IMR-90 (cell line): ENCODE data around the gene MED22. TPM values are rescaled to one million over a fixed set of nuclear protein-coding genes. Genes with fewer than 3 reads are reported as not detected.

ENCODE experiments used
- ATAC-seq: fragments of 200-7000 bp; cut with Tn5 transposase; 2 replicates; pipeline ENCODE4 v1.9.1; 2020; ENCODE audit warnings: low read depth, mild to moderate bottlenecking, moderate library complexity
- Bru-seq: library from RNA; stranded (reverse); fragments of 400-500 nt; gene quantifications from one replicate; lab custom pipeline; 2021; lab: Mats Ljungman, UMichigan
- BruChase-seq, 2 experiments: library from RNA; stranded (reverse); fragments of 400-500 nt; gene quantifications; one replicate each; lab custom pipeline; 2021; lab: Mats Ljungman, UMichigan
- BruUV-seq: library from RNA; stranded (reverse); fragments of 400-500 nt; replicated peaks from 2 replicates; lab custom pipeline; 2021; lab: Mats Ljungman, UMichigan
- CTCF ChIA-PET: fragments of 300-600 bp; formaldehyde crosslinking; extraction: SDS; loops from one replicate; lab custom pipeline; 2021; ENCODE audit warnings: antibody characterized with exemption; lab: Yijun Ruan, JAX
- POLR2A ChIA-PET: fragments of 300-600 bp; sonication (Branson Sonifier 250); formaldehyde crosslinking; loops from one replicate; lab custom pipeline; 2022; ENCODE audit warnings: antibody characterized with exemption; ENCODE audit not compliant: unreplicated experiment; lab: Charles Lee
- DNase-seq: peaks from one replicate; pipeline ENCODE4 v3.0.0; 2013
- H2AFZ ChIP-seq: replicated peaks from 2 replicates; pipeline ENCODE3; 2013; ENCODE audit warnings: low read length, mild to moderate bottlenecking; ENCODE audit not compliant: poor library complexity
- H2AK5ac ChIP-seq: 2 replicates; pipeline ENCODE4 v1.6.1; 2013; ENCODE audit warnings: low read depth, low read length, inconsistent platforms
- H2AK9ac ChIP-seq: replicated peaks from 2 replicates; pipeline ENCODE3; 2013; ENCODE audit warnings: mild to moderate bottlenecking, low read depth, low read length, moderate library complexity; ENCODE audit not compliant: poor library complexity
- H2BK120ac ChIP-seq: 2 replicates; pipeline ENCODE4 v1.6.1; 2013; ENCODE audit warnings: low read depth, low read length, inconsistent platforms
- H2BK15ac ChIP-seq: 3 replicates; pipeline ENCODE4 v1.6.1; 2013; ENCODE audit warnings: low read depth, low read length, inconsistent platforms
- H2BK20ac ChIP-seq: 2 replicates; pipeline ENCODE4 v1.6.1; 2013; ENCODE audit warnings: low read depth, mild to moderate bottlenecking, inconsistent platforms, low read length, moderate library complexity
- H2BK5ac ChIP-seq: 2 replicates; pipeline ENCODE4 v1.6.1; 2013; ENCODE audit warnings: mild to moderate bottlenecking, low read depth, low read length, inconsistent platforms; ENCODE audit not compliant: poor library complexity, severe bottlenecking
- H3K14ac ChIP-seq: replicated peaks from 2 replicates; pipeline ENCODE4 v1.6.1; 2013; ENCODE audit warnings: low read depth, low read length, inconsistent platforms
- H3K18ac ChIP-seq: 2 replicates; pipeline ENCODE4 v1.6.1; 2013; ENCODE audit warnings: low read depth, low read length, control low read depth
- H3K23ac ChIP-seq: 2 replicates; pipeline ENCODE4 v1.6.1; 2013; ENCODE audit warnings: low read depth, low read length, inconsistent platforms
- H3K27ac ChIP-seq: 2 replicates; pipeline ENCODE4 v1.5.1; 2013; ENCODE audit warnings: mild to moderate bottlenecking, control low read depth, low read length; ENCODE audit not compliant: insufficient read depth
- H3K27me3 ChIP-seq: 2 replicates; pipeline ENCODE4 v1.6.1; 2013; ENCODE audit warnings: low read length; ENCODE audit not compliant: control insufficient read depth, insufficient read depth
- H3K36me3 ChIP-seq: 2 replicates; pipeline ENCODE4 v1.6.1; 2013; ENCODE audit warnings: low read length, mixed read lengths; ENCODE audit not compliant: control insufficient read depth, insufficient read depth
- H3K4ac ChIP-seq: 2 replicates; pipeline ENCODE4 v1.6.1; 2013; ENCODE audit warnings: low read depth, low read length, inconsistent platforms
- H3K4me1 ChIP-seq: 2 replicates; pipeline ENCODE4 v1.6.1; 2013; ENCODE audit warnings: low read length, mixed read lengths; ENCODE audit not compliant: control insufficient read depth, insufficient read depth
- H3K4me2 ChIP-seq: 2 replicates; pipeline ENCODE4 v1.6.1; 2013; ENCODE audit warnings: low read depth, mild to moderate bottlenecking, control low read depth, low read length, moderate library complexity
- H3K4me3 ChIP-seq: 2 replicates; pipeline ENCODE4 v1.5.1; 2013; ENCODE audit warnings: low read depth, mild to moderate bottlenecking, control low read depth, low read length, moderate library complexity; ENCODE audit not compliant: insufficient read depth
- H3K56ac ChIP-seq: 2 replicates; pipeline ENCODE4 v1.6.1; 2013; ENCODE audit warnings: low read length, inconsistent platforms; ENCODE audit not compliant: insufficient read depth; ENCODE audit errors: extremely low read depth
- H3K79me1 ChIP-seq, 2 experiments: 2 replicates each; pipeline ENCODE4 v1.6.1; 2013; ENCODE audit warnings: low read length in 2 of 2, inconsistent platforms in 1 of 2, low read depth in 1 of 2
- H3K9ac ChIP-seq: 2 replicates; pipeline ENCODE4 v1.6.1; 2013; ENCODE audit warnings: low read depth, low read length, control low read depth
- H3K9me1 ChIP-seq: 2 replicates; pipeline ENCODE4 v1.6.1; 2013; ENCODE audit warnings: low read length, inconsistent platforms; ENCODE audit not compliant: insufficient read depth
- H3K9me3 ChIP-seq: 2 replicates; pipeline ENCODE4 v1.6.1; 2013; ENCODE audit warnings: low read length; ENCODE audit not compliant: control insufficient read depth, insufficient read depth
- H4K20me1 ChIP-seq: 2 replicates; pipeline ENCODE4 v1.6.1; 2013; ENCODE audit warnings: low read length, inconsistent platforms; ENCODE audit not compliant: insufficient read depth
- H4K5ac ChIP-seq: 2 replicates; pipeline ENCODE4 v1.6.1; 2013; ENCODE audit warnings: mild to moderate bottlenecking, low read depth, low read length, control low read depth
- H4K8ac ChIP-seq, 2 experiments: 2 replicates each; pipeline ENCODE4 v1.6.1; 2013; ENCODE audit warnings: low read depth in 2 of 2, low read length in 2 of 2, control low read depth in 1 of 2, inconsistent platforms in 1 of 2
- H4K91ac ChIP-seq: 2 replicates; pipeline ENCODE4 v1.6.1; 2013; ENCODE audit warnings: low read depth, low read length, inconsistent platforms; ENCODE audit not compliant: insufficient read depth
- BHLHE40 ChIP-seq: fragments of 150-350 bp; IDR thresholded peaks from 2 replicates; pipeline ENCODE4 v1.6.1; 2016; ENCODE audit warnings: mild to moderate bottlenecking, low read depth, low read length
- CHD1 ChIP-seq: IDR thresholded peaks from 2 replicates; pipeline ENCODE4 v1.6.1; 2012; ENCODE audit warnings: low read depth, low read length, improper control_type of control experiment
- MAZ ChIP-seq: IDR thresholded peaks from 2 replicates; pipeline ENCODE4 v1.6.1; 2012; ENCODE audit warnings: low read depth, mild to moderate bottlenecking, low read length, improper control_type of control experiment, moderate library complexity, borderline replicate concordance
- MXI1 ChIP-seq: IDR thresholded peaks from 2 replicates; pipeline ENCODE4 v1.6.1; 2012; ENCODE audit warnings: low read depth, mild to moderate bottlenecking, low read length, moderate library complexity, borderline replicate concordance
- POLR2A ChIP-seq: IDR thresholded peaks from 2 replicates; pipeline ENCODE4 v1.6.1; 2012; ENCODE audit warnings: mild to moderate bottlenecking, low read depth, low read length
- RAD21 ChIP-seq: IDR thresholded peaks from 2 replicates; pipeline ENCODE4 v1.6.1; 2012; ENCODE audit warnings: low read length, improper control_type of control experiment
- WGBS, 2 experiments: methylation state at CpG; one replicate each; pipeline versions ENCODE4 v1.1.5 to v1.1.7; 2013; ENCODE audit warnings: missing lambda C conversion rate in 2 of 2; ENCODE audit not compliant: insufficient read length in 1 of 2; ENCODE audit errors: extremely low coverage in 2 of 2; 5-methylcytosine and 5-hydroxymethylcytosine counted together
- dilution Hi-C: fragments of 300-500 bp; cut with HindIII; formaldehyde crosslinking; loops from one replicate; pipeline ENCODE4 v1.14.3; 2018; ENCODE audit warnings: low sequenced_read_pairs; ENCODE audit not compliant: unreplicated experiment
- in situ Hi-C: fragments of 300-500 bp; cut with MboI; formaldehyde crosslinking; loops from 3 replicates; pipeline ENCODE4 v1.14.3; 2019; ENCODE audit warnings: low sequenced_read_pairs, inconsistent platforms, mixed read lengths
- intact Hi-C: fragments of 100-400 bp; cut with micrococcal nuclease; formaldehyde crosslinking; loops from 2 replicates; pipeline ENCODE4 v1.10.0; 2022
- long read RNA-seq: library from polyadenylated mRNA; unstranded; transcript quantifications from one replicate; pipeline ENCODE4 v2.0.0, GENCODE V29; 2021; ENCODE audit not compliant: unreplicated experiment
- polyA plus RNA-seq, 3 experiments: library from polyadenylated mRNA; depleted of rRNA; stranded (reverse); fragments of >200 nt; gene quantifications; 2 replicates each; pipeline ENCODE4 v1.2.3, GENCODE V29; 2012; ENCODE audit warnings: low replicate concordance in 1 of 3
- total RNA-seq: library from RNA; depleted of rRNA; stranded (reverse); fragments of >200 nt; gene quantifications from 2 replicates; pipeline ENCODE4 v1.2.3, GENCODE V29; 2012; rRNA removed
- TF ChIP-seq, protein P1 (sequence below): conservative IDR thresholded peaks from 2 replicates; pipeline ENCODE4 v1.5.1; 2012; ENCODE audit warnings: mild to moderate bottlenecking, low read depth, low read length, improper control_type of control experiment

Gene MED22
- 6.9 and 7.9 TPM in 2 replicates for total RNA-seq
- 28.3 and 32.9 TPM in 2 replicates for polyA plus RNA-seq (2012; rRNA removed)
- 24.5 and 25.4 TPM in 2 replicates for polyA plus RNA-seq (2012; cell fraction: cytosol; rRNA removed)
- polyA plus RNA-seq (2012; cell fraction: nucleus; rRNA removed; ENCODE audit: low replicate concordance): 49.7 and 75.3 TPM in 2 replicates
- Bru-seq, nascent RNA: percentile 67 among the genes with signal in this experiment
- BruChase-seq, experiment 1, labeled RNA remaining after a 6-hour chase: percentile 78 among the genes with signal in this experiment
- BruChase-seq, experiment 2, labeled RNA remaining after a 2-hour chase: percentile 79 among the genes with signal in this experiment
- long read RNA-seq, transcript MED22-209 (4 exons, 3,867 nt): major isoform, 15 of 27 reads
- long read RNA-seq, partial matches to known transcripts: 0 of 27 reads
- long read RNA-seq, other reads (novel, unspliced or antisense): 10 of 27 reads

DNA sequence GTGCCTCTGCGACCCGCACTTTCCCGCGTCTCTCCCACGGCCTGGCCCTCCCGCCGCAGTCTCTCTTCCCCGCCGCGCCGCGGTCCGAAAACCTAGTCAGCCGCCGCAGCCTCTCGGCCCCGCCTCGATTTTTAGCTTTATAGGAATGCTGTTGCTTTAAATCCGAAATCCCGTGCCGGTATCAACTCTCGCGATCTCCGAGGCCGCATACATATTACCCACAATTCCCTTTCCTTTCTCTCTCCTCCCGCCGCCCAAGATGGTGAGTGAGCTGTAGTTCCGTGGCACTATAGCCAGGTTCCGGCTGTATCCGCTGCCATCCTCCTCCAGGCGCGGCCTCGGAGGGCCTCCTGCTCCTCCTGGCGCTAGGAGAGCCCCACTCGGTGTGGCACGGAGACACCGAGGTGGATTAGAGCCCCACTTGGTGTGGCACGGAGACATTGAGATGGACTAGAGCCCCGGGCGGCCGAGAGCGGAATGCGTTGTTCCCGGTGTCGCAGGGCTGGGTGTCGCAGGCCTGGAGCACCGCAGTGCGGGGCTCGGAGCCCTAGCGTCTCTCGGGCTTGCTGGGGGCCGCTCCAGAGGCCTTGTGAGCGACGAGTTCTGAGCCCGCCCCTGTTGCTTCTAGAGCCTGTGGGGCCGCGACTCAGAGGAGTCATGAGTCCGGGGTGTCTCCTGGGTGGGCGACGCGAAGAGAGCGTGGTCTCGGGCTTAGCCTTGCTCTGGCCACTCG lies at the start of gene MED22, which contains the start of gene RPL7A:
Gene MED22 (minus strand): TSS at position 147 of the 733 bp plus-strand sequence. CDS start 1,469 bp downstream, outside the sequence.
Gene RPL7A (plus strand): TSS at position 234 of the 733 bp plus-strand sequence. CDS start 26 bp downstream, at position 260.
- in situ Hi-C loops (no loop called here), dilution Hi-C loops (no loop called here), intact Hi-C loops (no loop called here)
- H3K4ac ChIP-seq: peak within 1 kb of the TSS; percentile 92
- H3K9ac ChIP-seq: peak within 1 kb of the TSS; percentile 96
- 0% methylated on average over 21 of the region's 64 CpGs; no CpG with 5 or more reads in 1 of the 2 experiments for WGBS, 2 experiments
- H4K20me1 ChIP-seq: peaks cover 57% of the 10 kb centered on the region
- peaks cover 25 to 72% of the 10 kb centered on the region in 2 experiments for H3K79me1 ChIP-seq
- no peaks in the 10 kb centered on the region for H3K9me3 ChIP-seq
- no TSS peak for BruUV-seq
- H2BK15ac ChIP-seq: no peak within 1 kb of the TSS
- POLR2A ChIA-PET: interaction anchor here (0.6 to 1.1 kb wide), 2 partner anchors 9 to 18 kb away, joined by 3 to 6 read pairs; no protein-coding TSS in a partner anchor
- H2AK5ac ChIP-seq: peak within 1 kb of the TSS; percentile 93
- no peaks in the 10 kb centered on the region for H3K27me3 ChIP-seq
- H2BK20ac ChIP-seq: no peak within 1 kb of the TSS
- peak within 1 kb of the TSS; percentile 91 for H3K23ac ChIP-seq
- H2AK9ac ChIP-seq: peak within 1 kb of the TSS; percentile 99
- peak within 1 kb of the TSS; percentile 29 to 85; a peak in 3 of 4 replicates for H4K8ac ChIP-seq
- CTCF ChIA-PET: interaction anchor here (0.6 kb wide), 1 partner anchor 995 kb away, joined by 5 read pairs; no protein-coding TSS in a partner anchor
- H2BK120ac ChIP-seq: peak within 1 kb of the TSS; percentile 36; the same call in 1 of the 2 replicates
- peak within 1 kb of the TSS; percentile 97 for H2BK5ac ChIP-seq
- DNase-seq: peak; percentile 96
- peak within 1 kb of the TSS; percentile 81 for H4K91ac ChIP-seq
- peak within 1 kb of the TSS; percentile 62 for H4K5ac ChIP-seq
- H3K27ac ChIP-seq: peak within 1 kb of the TSS; percentile 94
- peak within 1 kb of the TSS; percentile 68 for H3K56ac ChIP-seq
- TF ChIP-seq MXI1 (peak; percentile 38; the same call in 1 of the 2 replicates), MAZ (peak; percentile 32; the same call in 1 of the 2 replicates), BHLHE40 (peak; percentile 9; the same call in 1 of the 2 replicates), CHD1 (0 out of 2 replicates have a peak, but pooled peaks have one; percentile 69), RAD21 (no peak), POLR2A (peak; percentile 99)
- TF ChIP-seq, protein P1, sequence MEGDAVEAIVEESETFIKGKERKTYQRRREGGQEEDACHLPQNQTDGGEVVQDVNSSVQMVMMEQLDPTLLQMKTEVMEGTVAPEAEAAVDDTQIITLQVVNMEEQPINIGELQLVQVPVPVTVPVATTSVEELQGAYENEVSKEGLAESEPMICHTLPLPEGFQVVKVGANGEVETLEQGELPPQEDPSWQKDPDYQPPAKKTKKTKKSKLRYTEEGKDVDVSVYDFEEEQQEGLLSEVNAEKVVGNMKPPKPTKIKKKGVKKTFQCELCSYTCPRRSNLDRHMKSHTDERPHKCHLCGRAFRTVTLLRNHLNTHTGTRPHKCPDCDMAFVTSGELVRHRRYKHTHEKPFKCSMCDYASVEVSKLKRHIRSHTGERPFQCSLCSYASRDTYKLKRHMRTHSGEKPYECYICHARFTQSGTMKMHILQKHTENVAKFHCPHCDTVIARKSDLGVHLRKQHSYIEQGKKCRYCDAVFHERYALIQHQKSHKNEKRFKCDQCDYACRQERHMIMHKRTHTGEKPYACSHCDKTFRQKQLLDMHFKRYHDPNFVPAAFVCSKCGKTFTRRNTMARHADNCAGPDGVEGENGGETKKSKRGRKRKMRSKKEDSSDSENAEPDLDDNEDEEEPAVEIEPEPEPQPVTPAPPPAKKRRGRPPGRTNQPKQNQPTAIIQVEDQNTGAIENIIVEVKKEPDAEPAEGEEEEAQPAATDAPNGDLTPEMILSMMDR: no peak
- H3K4me3 ChIP-seq: peak within 1 kb of the TSS; percentile 74
- H3K18ac ChIP-seq: peak within 1 kb of the TSS; percentile 66
- peak; percentile 69 for ATAC-seq
- H3K9me1 ChIP-seq: peaks cover 6% of the 10 kb centered on the region; the same call in 1 of the 2 replicates
- peak within 1 kb of the TSS; percentile 100 for H3K4me2 ChIP-seq
- peaks cover 66% of the 10 kb centered on the region for H3K36me3 ChIP-seq
- peak within 1 kb of the TSS; percentile 80 for H3K14ac ChIP-seq
- H2AFZ ChIP-seq: peak within 1 kb of the TSS; percentile 84
- H3K4me1 ChIP-seq: peaks cover 16% of the 10 kb centered on the region
